Right lung (tissue), 5 donors: Measurements from ENCODE around the gene APOL1. TPM values are rescaled to one million over a fixed set of nuclear protein-coding genes. Genes with fewer than 3 reads are reported as not detected.
"Not testable (repeated sequence)": the region's sequence is repeated elsewhere in the genome, so short reads cannot be mapped to it uniquely, and the experiment has no call there.

Experiments
- DNase-seq, 2 donors: peaks; one replicate each; pipeline ENCODE4 v3.0.0-alpha.2; 2013
- polyA plus RNA-seq, 5 donors: library from polyadenylated mRNA; unstranded; fragments of 120-200 nt; gene quantifications; one replicate each; pipeline versions ENCODE4 v1.2.1 to v1.2.3, GENCODE V29; 2013; ENCODE audit warnings: inconsistent platforms in 1 of 5, low replicate concordance in 1 of 5; ENCODE audit not compliant: insufficient read length in 5 of 5, insufficient read depth in 1 of 5

The APOL1 gene
- polyA plus RNA-seq, 5 donors = 8.2 to 16.7 (median 11.3) TPM

DNA sequence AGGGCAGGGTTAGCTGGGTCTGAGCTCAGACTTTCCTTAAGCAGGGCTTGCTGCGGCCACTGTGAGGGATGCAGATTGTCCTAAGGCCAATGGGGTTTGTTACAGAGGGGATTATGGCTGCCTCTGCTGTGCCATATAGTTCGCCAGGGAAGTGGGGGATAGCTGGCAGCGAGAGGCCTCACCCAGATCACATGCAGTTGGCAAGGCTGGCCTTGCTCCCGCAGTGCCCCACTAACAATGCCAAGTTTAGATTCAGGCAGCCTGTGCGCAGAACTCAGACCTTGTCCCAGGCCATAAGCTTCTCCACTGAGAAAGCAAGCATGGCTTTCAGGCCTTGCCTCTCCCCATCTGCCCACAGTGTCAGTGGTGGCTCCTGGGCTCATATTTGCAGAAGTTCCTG is 8.9 kb upstream of the APOL1 start:
- no peak for DNase-seq

DNA sequence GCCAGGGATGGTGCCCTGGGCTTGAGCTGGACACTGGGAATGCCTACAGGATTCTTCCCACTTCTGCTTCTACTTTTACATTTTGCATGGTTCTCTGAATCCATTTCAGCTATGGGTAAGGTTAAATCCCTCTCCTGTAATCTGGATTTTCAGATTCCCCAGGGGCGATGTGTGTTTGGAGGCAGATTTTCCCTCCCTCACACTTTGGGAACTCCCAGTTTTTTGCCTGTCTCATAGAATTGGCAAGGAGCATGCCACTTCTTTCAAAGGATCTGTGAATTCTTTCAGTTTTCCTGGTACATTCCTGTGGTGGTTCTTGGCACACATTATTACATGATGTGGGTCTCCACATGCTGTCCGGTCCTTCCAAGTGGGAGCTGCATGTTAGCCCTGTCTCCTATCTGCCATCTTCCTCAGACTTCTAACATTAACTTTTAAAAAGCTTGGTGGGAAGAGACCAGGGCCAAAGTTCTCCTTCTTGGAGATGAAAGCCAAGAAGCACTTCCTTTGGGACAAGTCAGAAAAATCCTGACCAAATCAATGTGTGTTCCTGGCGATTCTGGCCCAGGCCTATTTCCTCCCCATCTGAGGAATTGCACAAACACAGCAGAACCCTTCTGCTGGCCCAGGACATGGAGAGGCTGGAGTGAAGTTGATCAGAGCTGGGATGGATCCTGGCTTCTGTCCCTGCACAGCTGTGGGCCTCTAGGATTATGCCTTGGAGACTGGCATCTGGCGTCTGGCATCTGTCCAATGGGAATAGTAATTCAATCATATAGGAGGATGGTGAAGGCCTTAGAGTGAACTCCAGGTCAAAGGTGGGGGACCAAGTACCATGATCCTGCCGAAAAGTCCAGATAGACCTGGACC is 8.2 kb upstream of the APOL1 start:
- DNase-seq = no peak

- DNase-seq = no peak
These were observed 7.1 kb upstream of the APOL1 start for GRCh38 chr22:36245805-36246356.

DNA sequence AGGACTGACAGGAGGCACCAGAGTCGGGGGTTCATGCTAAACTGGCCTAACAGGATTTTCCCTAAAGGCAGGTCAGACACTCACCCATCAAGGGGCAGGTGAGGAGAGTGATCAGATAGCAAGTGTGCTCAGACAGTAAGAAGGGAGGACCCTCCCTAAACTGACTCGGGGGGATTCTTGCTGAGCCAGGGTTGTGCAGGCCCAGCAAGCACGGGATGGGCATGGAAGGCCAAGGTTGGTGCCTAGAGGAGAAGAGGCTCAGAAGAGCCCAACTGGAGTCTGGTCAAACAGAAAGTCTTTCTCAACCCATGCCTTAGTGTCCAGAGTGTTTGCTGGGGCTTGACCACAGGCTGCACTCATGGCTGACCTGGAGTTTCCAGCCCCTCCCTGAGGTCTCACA is 6.2 kb upstream of the APOL1 start:
- DNase-seq = no peak

GRCh38 chr22:36247955-36248354 is 5.0 kb upstream of the APOL1 start:
- no peak for DNase-seq

DNA sequence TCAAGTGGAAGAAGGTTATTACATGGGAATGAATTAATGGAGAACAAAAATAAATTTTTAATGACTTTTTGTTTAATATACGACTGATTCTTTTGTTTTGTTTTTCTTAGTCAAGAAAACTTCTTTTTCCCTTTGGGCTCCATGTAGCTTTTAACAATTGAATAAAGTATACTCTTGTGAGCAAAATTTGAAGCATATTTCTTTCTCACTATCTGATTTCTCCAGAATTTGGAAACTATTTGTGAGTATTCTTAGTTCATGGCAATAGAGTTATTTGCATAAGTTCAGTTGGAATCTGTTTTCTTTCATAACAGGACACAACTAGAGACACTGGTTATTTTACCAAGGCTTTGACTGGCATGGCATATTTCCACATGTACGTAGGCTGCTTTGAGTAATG is 3.8 kb upstream of the APOL1 start:
- no peak for DNase-seq

- not testable (repeated sequence) for DNase-seq
These were observed 2.5 kb upstream of the APOL1 start for GRCh38 chr22:36250292-36250960.

- not testable (repeated sequence) for DNase-seq
These were observed 839 bp upstream of the APOL1 start for GRCh38 chr22:36251979-36252608.

DNA sequence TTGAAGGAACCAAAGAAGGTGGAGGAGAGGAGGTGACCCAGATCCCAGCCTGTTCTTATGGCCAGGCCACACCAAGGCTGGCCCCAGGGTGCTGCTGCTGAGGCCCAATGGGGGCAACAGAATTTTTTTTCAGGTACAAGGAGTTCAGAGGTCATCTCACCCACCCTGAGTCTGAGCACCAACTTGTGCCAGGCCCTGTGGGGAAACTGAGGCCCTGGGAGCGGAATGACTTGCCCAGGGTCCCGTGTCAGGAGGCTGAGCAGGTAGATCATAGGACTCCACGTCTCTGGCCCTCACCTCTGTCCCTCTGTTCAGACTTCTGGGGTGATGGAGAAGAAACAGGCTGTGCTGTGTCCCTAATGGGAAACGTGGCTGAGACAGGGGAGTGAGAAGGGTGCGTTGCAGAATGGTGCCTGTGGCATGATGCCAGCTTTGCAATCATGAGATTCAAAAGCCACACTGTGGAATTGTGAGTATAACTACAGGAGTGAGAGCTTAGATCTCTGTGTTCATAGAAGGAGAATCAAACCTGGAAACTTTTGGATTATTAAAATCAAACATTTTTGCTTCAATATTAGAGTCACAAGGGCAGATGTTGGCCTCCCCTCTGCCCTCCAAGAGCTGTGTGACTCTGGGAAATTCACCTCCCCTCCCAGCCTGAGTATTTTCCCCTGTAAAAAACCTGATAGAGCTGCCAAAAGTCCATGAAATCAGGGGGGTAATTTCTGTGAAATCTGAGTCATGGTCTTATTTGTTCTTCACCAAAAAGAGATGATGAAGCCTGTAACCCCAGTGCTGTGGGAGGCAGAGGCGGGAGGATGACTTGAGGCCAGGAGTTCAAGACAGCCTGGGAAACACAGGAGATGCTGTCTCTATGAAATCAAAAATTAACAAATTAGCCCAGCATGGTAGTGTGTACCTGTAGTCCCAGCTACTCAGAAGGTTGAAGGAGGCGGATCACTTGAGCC is 874 bp downstream of the APOL1 start:
- DNase-seq = no peak

DNA sequence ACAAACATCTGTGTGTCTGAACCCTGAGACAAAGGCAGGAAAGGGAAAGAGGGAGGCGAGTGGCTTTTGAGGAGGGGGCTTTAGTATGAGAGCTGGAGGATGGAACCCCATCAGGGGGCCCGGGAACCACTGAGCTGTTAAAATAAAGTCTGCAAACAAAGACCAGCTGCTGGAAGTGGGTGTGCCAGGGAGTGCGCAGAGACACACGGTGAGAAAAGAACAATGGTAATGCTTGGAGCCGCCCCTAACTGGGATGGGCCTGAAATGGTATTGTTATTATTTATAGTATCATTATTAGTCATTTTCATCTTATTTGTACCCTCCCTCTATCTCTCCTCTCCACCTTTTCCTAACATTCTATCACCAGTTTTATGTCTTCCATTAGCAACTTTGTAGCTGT is 2.6 kb downstream of the APOL1 start:
- DNase-seq = not testable (repeated sequence)

DNA sequence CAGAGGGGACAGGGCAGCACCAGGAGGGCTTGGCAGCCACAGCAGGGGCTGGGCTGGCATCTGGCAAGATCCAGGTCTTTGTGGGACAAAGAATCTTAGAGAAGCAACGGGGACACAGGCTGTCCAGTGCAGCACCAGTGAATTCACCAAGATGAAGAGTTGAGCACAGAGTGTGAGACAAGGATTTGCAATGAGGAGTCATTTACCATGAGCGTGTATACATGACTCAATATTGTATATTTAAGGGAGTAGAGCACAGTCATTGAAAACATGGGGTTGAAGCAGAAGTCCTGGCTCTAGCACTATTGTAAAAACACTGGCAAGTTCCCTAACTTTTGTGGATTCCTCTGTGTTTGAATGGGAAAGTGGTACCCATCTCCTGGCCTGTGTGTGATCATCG is 3.5 kb downstream of the APOL1 start:
- DNase-seq = no peak

GRCh38 chr22:36257308-36257707 is 4.4 kb downstream of the APOL1 start:
- DNase-seq = no peak

- no peak for DNase-seq
These were observed 5.2 kb downstream of the APOL1 start for GRCh38 chr22:36257948-36258670.

DNA sequence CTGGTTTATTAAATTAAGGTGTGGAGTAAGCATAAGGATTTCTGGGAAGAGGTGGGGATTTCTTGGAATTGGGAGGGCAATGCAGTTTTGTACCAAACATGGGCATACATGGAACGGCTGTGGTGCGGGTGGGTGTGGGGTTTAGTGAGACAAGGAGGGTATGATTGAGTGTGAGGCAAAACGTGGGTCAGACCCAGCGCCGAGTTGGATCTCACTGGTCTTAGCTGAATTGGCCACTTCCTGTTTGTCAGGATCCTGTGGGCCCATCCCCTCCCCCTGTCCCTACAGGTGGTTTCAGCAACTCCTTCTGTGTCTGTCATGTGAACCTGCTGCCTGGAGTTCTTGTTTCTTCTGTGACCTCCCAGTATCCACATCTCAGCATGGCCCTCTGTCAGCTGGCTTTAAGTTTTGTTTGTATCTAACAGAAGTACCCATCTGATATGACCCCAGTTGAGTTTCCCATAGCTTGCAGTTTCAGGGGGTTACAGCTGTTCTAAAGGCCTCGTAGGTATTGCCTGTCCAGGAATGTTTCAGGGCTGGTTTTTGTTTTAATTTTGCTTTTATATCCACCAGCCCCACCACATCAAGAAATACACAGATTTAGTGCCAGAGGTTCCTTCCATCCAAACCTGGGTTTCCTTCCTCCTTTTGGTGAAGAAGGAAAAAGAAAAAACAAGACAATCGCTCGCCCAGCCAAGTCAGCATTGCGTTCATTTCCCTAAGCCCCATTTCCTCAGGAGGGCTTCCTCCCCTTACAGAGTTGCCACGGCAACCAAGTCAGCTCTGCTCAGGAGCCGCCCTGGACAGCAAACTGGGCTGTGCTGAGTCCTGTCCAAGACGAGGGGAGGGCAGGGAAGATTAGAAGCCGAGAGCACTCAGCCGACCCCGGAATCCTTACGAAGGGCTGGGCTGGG is 6.0 kb downstream of the APOL1 start:
- DNase-seq = peak; percentile 44 to 66

- no peak for DNase-seq
These were observed 6.8 kb downstream of the APOL1 start for GRCh38 chr22:36259615-36260300.

DNA sequence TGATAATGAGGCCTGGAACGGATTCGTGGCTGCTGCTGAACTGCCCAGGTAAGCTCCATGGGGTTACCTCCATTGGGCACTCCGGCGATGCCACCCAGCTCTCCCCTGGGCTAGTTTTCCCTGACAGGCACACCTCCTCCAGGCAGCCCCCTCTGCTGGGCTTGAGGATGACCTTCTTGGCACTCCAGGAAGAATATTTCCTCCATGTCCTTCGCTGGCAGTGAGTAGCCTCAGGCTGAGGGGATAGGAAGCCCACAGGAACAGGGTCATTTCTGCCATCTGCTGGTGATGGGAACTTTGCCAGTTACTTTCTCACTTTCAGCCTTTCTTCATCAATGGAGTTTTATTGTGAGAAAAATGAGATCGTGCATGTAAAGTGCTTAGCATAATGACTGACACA is 8.7 kb downstream of the APOL1 start:
- not testable (repeated sequence) for DNase-seq

- not testable (repeated sequence) for DNase-seq
These were observed 9.4 kb downstream of the APOL1 start for GRCh38 chr22:36262307-36262706.

DNA sequence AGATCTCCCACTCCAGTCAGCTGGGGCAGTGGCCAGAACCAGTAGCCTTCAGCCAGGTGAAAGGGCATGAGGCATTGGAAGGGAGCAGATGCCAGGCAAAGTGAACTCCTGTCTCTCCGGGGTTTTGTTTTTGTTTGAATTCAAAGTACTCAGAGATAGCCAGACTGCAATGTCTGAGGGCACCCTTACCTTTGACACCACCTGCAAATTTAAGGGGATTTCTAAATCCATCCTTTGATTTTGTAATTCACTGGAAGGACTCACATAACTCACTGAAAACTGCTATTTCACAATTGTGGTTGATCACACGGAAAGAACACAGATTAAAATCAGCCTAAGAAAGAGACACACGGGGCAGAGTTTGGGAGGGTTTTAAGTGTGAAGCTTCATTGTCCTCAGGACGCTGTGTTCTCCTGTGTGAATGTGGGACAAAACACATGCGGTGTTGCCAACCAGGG is 10.3 kb downstream of the APOL1 start:
- not testable (repeated sequence) for DNase-seq
